Gastroesophageal sphincter (tissue), 3 donors: ENCODE data around the gene FCMR.

Experiments used
- POLR2A ChIP-seq, 2 donors: fragments of 450-650 bp; IDR thresholded peaks; one replicate each; pipeline ENCODE4 v1.6.1; 2017; ENCODE audit warnings: antibody characterized with exemption in 2 of 2, mild to moderate bottlenecking in 2 of 2, moderate library complexity in 1 of 2
- POLR2AphosphoS5 ChIP-seq: sonication (generic); formaldehyde crosslinking; IDR thresholded peaks from one replicate; pipeline ENCODE4 v1.6.1; 2017; ENCODE audit warnings: antibody characterized with exemption
- TF ChIP-seq, protein P1 (sequence below), 4 experiments: fragments of 200-600 bp in 2 of 4; fragments of 450-650 bp in 2 of 4; sonication (generic) in 1 of 4; IDR thresholded peaks; one replicate each; pipeline ENCODE4 v1.5.1; 2017 to 2019; ENCODE audit warnings: antibody characterized with exemption in 4 of 4, mild to moderate bottlenecking in 2 of 4, moderate library complexity in 2 of 4

DNA sequence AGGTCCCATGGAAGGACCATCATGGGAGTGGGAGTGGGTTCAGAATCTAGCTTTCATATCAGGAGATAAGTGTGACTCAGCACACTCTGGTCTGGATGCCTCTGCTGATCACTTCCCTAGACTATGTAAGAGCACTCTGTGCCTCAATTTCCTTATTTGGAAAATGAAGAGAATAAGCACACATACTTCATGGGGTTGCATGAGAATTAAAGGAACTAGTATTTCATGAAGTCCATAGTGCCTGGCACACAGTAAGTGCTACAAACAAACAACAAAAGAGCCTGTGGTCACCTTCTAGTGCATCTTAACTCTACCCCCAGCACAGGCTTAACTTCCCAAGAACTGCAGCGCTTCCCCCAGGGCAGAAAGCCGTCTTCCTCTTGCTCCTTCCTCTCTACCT lies 65.9 kb downstream of the FCMR start:
- TF ChIP-seq, protein P1, sequence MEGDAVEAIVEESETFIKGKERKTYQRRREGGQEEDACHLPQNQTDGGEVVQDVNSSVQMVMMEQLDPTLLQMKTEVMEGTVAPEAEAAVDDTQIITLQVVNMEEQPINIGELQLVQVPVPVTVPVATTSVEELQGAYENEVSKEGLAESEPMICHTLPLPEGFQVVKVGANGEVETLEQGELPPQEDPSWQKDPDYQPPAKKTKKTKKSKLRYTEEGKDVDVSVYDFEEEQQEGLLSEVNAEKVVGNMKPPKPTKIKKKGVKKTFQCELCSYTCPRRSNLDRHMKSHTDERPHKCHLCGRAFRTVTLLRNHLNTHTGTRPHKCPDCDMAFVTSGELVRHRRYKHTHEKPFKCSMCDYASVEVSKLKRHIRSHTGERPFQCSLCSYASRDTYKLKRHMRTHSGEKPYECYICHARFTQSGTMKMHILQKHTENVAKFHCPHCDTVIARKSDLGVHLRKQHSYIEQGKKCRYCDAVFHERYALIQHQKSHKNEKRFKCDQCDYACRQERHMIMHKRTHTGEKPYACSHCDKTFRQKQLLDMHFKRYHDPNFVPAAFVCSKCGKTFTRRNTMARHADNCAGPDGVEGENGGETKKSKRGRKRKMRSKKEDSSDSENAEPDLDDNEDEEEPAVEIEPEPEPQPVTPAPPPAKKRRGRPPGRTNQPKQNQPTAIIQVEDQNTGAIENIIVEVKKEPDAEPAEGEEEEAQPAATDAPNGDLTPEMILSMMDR (IDR thresholded peaks at IDR 0.05), result no peak
- TF ChIP-seq POLR2A (IDR thresholded peaks at IDR 0.05) (no peak), POLR2AphosphoS5 (no peak)
